OCI-LY3 (cell line): ENCODE results near the gene TGM1.

Experiments
- H2AFZ ChIP-seq: fragments of 200-600, 300-600 bp; shearing (Covaris generic); 2 replicates; pipeline ENCODE4 v1.6.0; 2014; ENCODE audit warnings: antibody characterized with exemption, low read depth, low read length
- H3K27ac ChIP-seq: fragments of 200-600, 300-600 bp; sonication (generic); 2 replicates; pipeline ENCODE4 v1.5.1; 2014; ENCODE audit warnings: mild to moderate bottlenecking, low read length, moderate library complexity, mixed read lengths
- H3K27me3 ChIP-seq: fragments of 200-600, 300-600 bp; sonication (generic); 2 replicates; pipeline ENCODE4 v1.6.1; 2014; ENCODE audit warnings: low read depth, low read length, mixed read lengths
- H3K36me3 ChIP-seq: fragments of 200-600, 300-600 bp; sonication (generic); replicated peaks from 2 replicates; pipeline ENCODE3; 2014; ENCODE audit warnings: low read depth, low read length, mixed read lengths
- H3K4me1 ChIP-seq: fragments of 300-600, 200-600 bp; sonication (generic); 2 replicates; pipeline ENCODE4 v1.6.1; 2014; ENCODE audit warnings: low read length, mixed read lengths
- H3K4me2 ChIP-seq: fragments of 200-600, 300-600 bp; sonication (generic); 2 replicates; pipeline ENCODE4 v1.6.1; 2014; ENCODE audit warnings: low read length, mixed read lengths
- H3K4me3 ChIP-seq: fragments of 300-600, 200-600 bp; sonication (generic); 2 replicates; pipeline ENCODE4 v1.5.1; 2014; ENCODE audit warnings: antibody characterized with exemption, mild to moderate bottlenecking, low read length, moderate library complexity
- H3K79me2 ChIP-seq: fragments of 300-600, 200-600 bp; shearing (Covaris generic); 2 replicates; pipeline ENCODE4 v1.6.1; 2014; ENCODE audit warnings: mild to moderate bottlenecking, low read length, mixed read lengths
- H3K9ac ChIP-seq: fragments of 300-600, 200-600 bp; shearing (Covaris generic); 2 replicates; pipeline ENCODE4 v1.6.0; 2014; ENCODE audit warnings: mild to moderate bottlenecking, low read length, moderate library complexity
- H3K9me3 ChIP-seq: fragments of 200-600, 300-600 bp; shearing (Covaris generic); 2 replicates; pipeline ENCODE4 v1.6.1; 2014; ENCODE audit warnings: low read length, mixed read lengths; ENCODE audit not compliant: insufficient read depth
- H4K20me1 ChIP-seq: fragments of 200-600, 300-600 bp; sonication (generic); 2 replicates; pipeline ENCODE4 v1.6.1; 2016; ENCODE audit warnings: low read length, mixed read lengths; ENCODE audit not compliant: insufficient read depth
- CTCF ChIP-seq: fragments of 200-600, 300-600 bp; sonication (generic); IDR thresholded peaks from 2 replicates; pipeline ENCODE4 v1.5.1; 2014; ENCODE audit warnings: antibody characterized with exemption, low read length, low read depth
- EZH2phosphoT487 ChIP-seq: fragments of 200-600 bp; shearing (Covaris generic); IDR thresholded peaks from 2 replicates; pipeline ENCODE4 v1.6.1; 2018; ENCODE audit warnings: antibody characterized with exemption, mixed run types, low read depth

Gene TGM1

GRCh38 chr14:24282736-24283135 is 19.8 kb upstream of the TGM1 start:
- peaks cover 7% of the 10 kb centered on the region for H3K27me3 ChIP-seq
- TF ChIP-seq EZH2phosphoT487: no peak
- TF ChIP-seq CTCF: no peak
- no peak overlapping the region for H3K4me3 ChIP-seq
- no peak overlapping the region for H3K9ac ChIP-seq
- no peaks in the 10 kb centered on the region for H4K20me1 ChIP-seq
- H3K36me3 ChIP-seq: no peaks in the 10 kb centered on the region
- H2AFZ ChIP-seq: no peak overlapping the region
- H3K27ac ChIP-seq: no peak overlapping the region
- H3K4me1 ChIP-seq: peaks cover 27% of the 10 kb centered on the region
- no peak overlapping the region for H3K4me2 ChIP-seq
- no peaks in the 10 kb centered on the region for H3K79me2 ChIP-seq
- H3K9me3 ChIP-seq: no peaks in the 10 kb centered on the region

GRCh38 chr14:24281636-24282035 is 18.7 kb upstream of the TGM1 start:
- Histone ChIP-seq H3K9ac (no peak overlapping the region), H3K4me2 (no peak overlapping the region), H2AFZ (no peak overlapping the region), H3K9me3 (no peaks in the 10 kb centered on the region), H3K4me3 (no peak overlapping the region), H3K79me2 (no peaks in the 10 kb centered on the region), H3K27me3 (no peaks in the 10 kb centered on the region), H3K27ac (no peak overlapping the region), H4K20me1 (no peaks in the 10 kb centered on the region), H3K4me1 (peaks cover 30% of the 10 kb centered on the region), H3K36me3 (no peaks in the 10 kb centered on the region)
- no peak for TF ChIP-seq EZH2phosphoT487
- no peak for TF ChIP-seq CTCF

- TF ChIP-seq CTCF (no peak), EZH2phosphoT487 (no peak)
- no peak overlapping the region for H3K9ac ChIP-seq
- no peaks in the 10 kb centered on the region for H3K79me2 ChIP-seq
- H3K4me1 ChIP-seq: peaks cover 30% of the 10 kb centered on the region
- no peak overlapping the region for H3K27ac ChIP-seq
- no peak overlapping the region for H3K4me3 ChIP-seq
- no peaks in the 10 kb centered on the region for H3K36me3 ChIP-seq
- no peaks in the 10 kb centered on the region for H3K9me3 ChIP-seq
- H2AFZ ChIP-seq: no peak overlapping the region
- H4K20me1 ChIP-seq: no peaks in the 10 kb centered on the region
- H3K4me2 ChIP-seq: no peak overlapping the region
- H3K27me3 ChIP-seq: no peaks in the 10 kb centered on the region
Observed at GRCh38 chr14:24280797-24281460, 18.0 kb upstream of the TGM1 start.

GRCh38 chr14:24279301-24280186 is 16.6 kb upstream of the TGM1 start:
- H3K4me3 ChIP-seq: no peak overlapping the region
- H3K9ac ChIP-seq: no peak overlapping the region
- 0 out of 2 replicates have a peak overlapping the region, but pooled peaks have one; percentile 1 for H2AFZ ChIP-seq
- no peaks in the 10 kb centered on the region for H4K20me1 ChIP-seq
- H3K4me1 ChIP-seq: peaks cover 35% of the 10 kb centered on the region
- H3K36me3 ChIP-seq: no peaks in the 10 kb centered on the region
- H3K27me3 ChIP-seq: no peaks in the 10 kb centered on the region
- peak overlapping the region; percentile 53 for H3K4me2 ChIP-seq
- TF ChIP-seq EZH2phosphoT487: no peak
- peak; percentile 62 for TF ChIP-seq CTCF
- no peaks in the 10 kb centered on the region for H3K79me2 ChIP-seq
- no peaks in the 10 kb centered on the region for H3K9me3 ChIP-seq
- peak overlapping the region; percentile 17; the same call in 1 of the 2 replicates for H3K27ac ChIP-seq
